Measurements from ENCODE around the gene POP7. TPM values are rescaled to one million over a fixed set of nuclear protein-coding genes. Genes with fewer than 3 reads are reported as not detected.

POP7 gene
- 14.9 and 16.9 TPM in 2 replicates for total RNA-seq (2012; rRNA removed)
- 38.0 and 50.5 TPM in 2 replicates for polyA plus RNA-seq (2012; rRNA removed)
- polyA plus RNA-seq (2012; cell fraction: cytosol; rRNA removed) = 50.9 and 63.4 TPM in 2 replicates
- polyA plus RNA-seq (2012; cell fraction: nucleus; rRNA removed; ENCODE audit: low replicate concordance) = 12.0 and 23.5 TPM in 2 replicates
- Bru-seq, nascent RNA = percentile 51 among the genes with signal in this experiment
- BruChase-seq, experiment 1, labeled RNA remaining after a 6-hour chase = percentile 50 among the genes with signal in this experiment
- percentile 34 among the genes with signal in this experiment for BruChase-seq, experiment 2, labeled RNA remaining after a 2-hour chase
- long read RNA-seq, transcript POP7-201 (2 exons, 927 nt) = major isoform, 19 of 25 reads
- long read RNA-seq, partial matches to known transcripts = 6 of 25 reads
- long read RNA-seq, other reads (novel, unspliced or antisense) = 0 of 25 reads

- H3K36me3 ChIP-seq (ENCODE audit: control insufficient read depth, insufficient read depth, low read length) = no peaks in the 10 kb centered on the region
- peaks cover 13 to 23% of the 10 kb centered on the region in 2 experiments for H3K79me1 ChIP-seq (ENCODE audit: low read depth in 1 of 2, low read length in 2 of 2)
- 1% methylated on average over 35 of the region's 86 CpGs; no CpG with 5 or more reads in 1 of the 2 experiments for WGBS, 2 experiments (ENCODE audit: extremely low coverage in 2 of 2, insufficient read length in 1 of 2)
- peak; percentile 97 for DNase-seq
- peak within 1 kb of the TSS; percentile 95 for H3K4me2 ChIP-seq (ENCODE audit: low read depth, low read length)
- peak; percentile 95 for ATAC-seq (ENCODE audit: low read depth)
- H2BK5ac ChIP-seq (ENCODE audit: low read depth, low read length, poor library complexity, severe bottlenecking) = peak within 1 kb of the TSS; percentile 78
- H3K56ac ChIP-seq (ENCODE audit: extremely low read depth, insufficient read depth, low read length) = peak within 1 kb of the TSS; percentile 36
- no peak within 1 kb of the TSS; the same call in 1 of the 2 replicates for H3K18ac ChIP-seq (ENCODE audit: low read depth, low read length)
- H4K20me1 ChIP-seq (ENCODE audit: insufficient read depth, low read length) = no peaks in the 10 kb centered on the region; the same call in 1 of the 2 replicates
- H4K91ac ChIP-seq (ENCODE audit: insufficient read depth, low read depth, low read length) = peak within 1 kb of the TSS; percentile 82
- no peak within 1 kb of the TSS for H2BK20ac ChIP-seq (ENCODE audit: low read depth, low read length)
- peak within 1 kb of the TSS; percentile 89 for H2AK9ac ChIP-seq (replicated peaks; ENCODE audit: low read depth, low read length, poor library complexity)
- POLR2A ChIA-PET (ENCODE audit: unreplicated experiment) = interaction anchor here (1.1 to 1.3 kb wide), 2 partner anchors 169 to 184 kb away, joined by 3 to 5 read pairs; partner anchors contain the start of genes SRRT and UFSP1
- H4K5ac ChIP-seq (ENCODE audit: low read depth, low read length) = peak within 1 kb of the TSS; percentile 40
- peak within 1 kb of the TSS; percentile 100 for H2AFZ ChIP-seq (replicated peaks; ENCODE audit: low read length, poor library complexity)
- intact Hi-C loops (cut with micrococcal nuclease) = loop anchor here (1.0 to 2.0 kb wide), 4 partner anchors 19 to 146 kb away; partner anchors contain the start of genes EPHB4 and SLC12A9
- H3K9me3 ChIP-seq (ENCODE audit: control insufficient read depth, insufficient read depth, low read length) = no peaks in the 10 kb centered on the region
- H4K8ac ChIP-seq (ENCODE audit: low read depth in 2 of 2, low read length in 2 of 2) = peak within 1 kb of the TSS; percentile 77 to 87
- H3K27ac ChIP-seq (ENCODE audit: insufficient read depth, low read length) = peak within 1 kb of the TSS; percentile 83
- BruUV-seq (replicated peaks) = no TSS peak
- H3K4me3 ChIP-seq (ENCODE audit: insufficient read depth, low read depth, low read length) = peak within 1 kb of the TSS; percentile 85
- peak within 1 kb of the TSS; percentile 82 for H3K4ac ChIP-seq (ENCODE audit: low read depth, low read length)
- peak within 1 kb of the TSS; percentile 89 for H3K9ac ChIP-seq (ENCODE audit: low read depth, low read length)
- peak within 1 kb of the TSS; percentile 50 for H3K14ac ChIP-seq (replicated peaks; ENCODE audit: low read depth, low read length)
- TF ChIP-seq BHLHE40 (IDR thresholded peaks at IDR 0.05; ENCODE audit: low read depth, low read length) (peak; percentile 62; the same call in 1 of the 2 replicates), CHD1 (IDR thresholded peaks at IDR 0.05; ENCODE audit: low read depth, low read length) (no peak), POLR2A (IDR thresholded peaks at IDR 0.05; ENCODE audit: low read depth, low read length) (peak; percentile 60; the same call in 1 of the 2 replicates), SMC3 (IDR thresholded peaks at IDR 0.05; ENCODE audit: low read depth, low read length) (no peak), RFX5 (IDR thresholded peaks at IDR 0.05; ENCODE audit: low read depth, low read length) (no peak), MAZ (IDR thresholded peaks at IDR 0.05; ENCODE audit: borderline replicate concordance, low read depth, low read length) (peak; percentile 71; the same call in 1 of the 2 replicates), MXI1 (IDR thresholded peaks at IDR 0.05; ENCODE audit: borderline replicate concordance, low read depth, low read length) (peak; percentile 47; the same call in 1 of the 2 replicates), CTCF (conservative IDR thresholded peaks at IDR 0.05; ENCODE audit: low read depth, low read length) (no peak)
- TF ChIP-seq, protein P1, sequence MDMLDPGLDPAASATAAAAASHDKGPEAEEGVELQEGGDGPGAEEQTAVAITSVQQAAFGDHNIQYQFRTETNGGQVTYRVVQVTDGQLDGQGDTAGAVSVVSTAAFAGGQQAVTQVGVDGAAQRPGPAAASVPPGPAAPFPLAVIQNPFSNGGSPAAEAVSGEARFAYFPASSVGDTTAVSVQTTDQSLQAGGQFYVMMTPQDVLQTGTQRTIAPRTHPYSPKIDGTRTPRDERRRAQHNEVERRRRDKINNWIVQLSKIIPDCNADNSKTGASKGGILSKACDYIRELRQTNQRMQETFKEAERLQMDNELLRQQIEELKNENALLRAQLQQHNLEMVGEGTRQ (IDR thresholded peaks at IDR 0.05; ENCODE audit: low read depth, low read length) = peak; percentile 59
- no peaks in the 10 kb centered on the region for H3K27me3 ChIP-seq (ENCODE audit: control insufficient read depth, insufficient read depth, low read length)
- H2BK15ac ChIP-seq (ENCODE audit: low read depth, low read length) = no peak within 1 kb of the TSS
- in situ Hi-C loops (cut with MboI; ENCODE audit: low sequenced_read_pairs) = loop anchor here (5.0 to 25.0 kb wide), 3 partner anchors 119 to 356 kb away; partner anchors contain the start of gene EPHB4
- peak within 1 kb of the TSS; percentile 55; the same call in 1 of the 2 replicates for H3K23ac ChIP-seq (ENCODE audit: low read depth, low read length)
- peak within 1 kb of the TSS; percentile 68 for H2AK5ac ChIP-seq (ENCODE audit: low read depth, low read length)
- H2BK120ac ChIP-seq (ENCODE audit: low read depth, low read length) = no peak within 1 kb of the TSS
- dilution Hi-C loops (cut with HindIII; ENCODE audit: low sequenced_read_pairs, unreplicated experiment) = no loop called here
- no peaks in the 10 kb centered on the region for H3K9me1 ChIP-seq (ENCODE audit: insufficient read depth, low read length)
- H3K4me1 ChIP-seq (ENCODE audit: control insufficient read depth, insufficient read depth, low read length) = peaks cover 4% of the 10 kb centered on the region; the same call in 1 of the 2 replicates
- CTCF ChIA-PET = interaction anchor here (0.7 to 2.4 kb wide), 17 partner anchors 10 to 189 kb away, joined by 3 to 27 read pairs (median 4); partner anchors contain the start of genes EPHB4 and SLC12A9
Observed at GRCh38 chr7:100705753-100706671, at the start of gene POP7. POP7 (plus strand) TSS chr7:100706121; CDS start chr7:100706831, 710 bp downstream.

Data from IMR-90 (cell line).